Measurements from ENCODE around the gene SUPV3L1. TPM values are rescaled to one million over a fixed set of nuclear protein-coding genes. Genes with fewer than 3 reads are reported as not detected.
A peak's percentile ranks its signal among the peaks of the same experiment; 100 is the strongest.

The SUPV3L1 gene
- total RNA-seq, 1 experiment from 2014 or later: 47.8 TPM

DNA sequence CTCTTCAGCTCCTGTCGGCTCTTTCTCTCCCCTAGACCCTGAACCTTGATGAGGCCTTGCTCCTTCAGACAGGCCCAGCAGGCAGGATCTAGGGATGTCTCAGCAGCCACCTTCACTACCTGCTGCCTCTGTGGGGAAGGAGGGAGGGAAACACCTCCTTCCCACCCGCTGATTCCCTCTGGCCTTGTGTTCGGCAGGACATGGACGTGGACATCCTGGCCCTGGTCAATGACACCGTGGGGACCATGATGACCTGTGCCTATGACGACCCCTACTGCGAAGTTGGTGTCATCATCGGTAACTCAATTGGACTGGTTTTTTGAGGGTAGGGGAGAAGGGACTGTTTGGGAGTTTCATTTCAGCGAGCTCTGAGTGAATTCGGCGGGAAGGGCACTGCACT is 60.4 kb downstream of the SUPV3L1 start:
- DNase-seq: no peak
- Mint-ChIP-seq H3K27ac (ENCODE audit: unreplicated experiment) (peak overlapping the region; percentile 43), H3K36me3 (ENCODE audit: insufficient read depth, unreplicated experiment) (peaks cover 94% of the 10 kb centered on the region), H3K27me3 (ENCODE audit: unreplicated experiment) (no peaks in the 10 kb centered on the region), H3K4me1 (ENCODE audit: low read depth, unreplicated experiment) (peaks cover 6% of the 10 kb centered on the region), H3K9me3 (ENCODE audit: low read depth, unreplicated experiment) (no peaks in the 10 kb centered on the region), H3K4me3 (ENCODE audit: low read depth, unreplicated experiment) (no peak overlapping the region)
- TF ChIP-seq, protein P1, sequence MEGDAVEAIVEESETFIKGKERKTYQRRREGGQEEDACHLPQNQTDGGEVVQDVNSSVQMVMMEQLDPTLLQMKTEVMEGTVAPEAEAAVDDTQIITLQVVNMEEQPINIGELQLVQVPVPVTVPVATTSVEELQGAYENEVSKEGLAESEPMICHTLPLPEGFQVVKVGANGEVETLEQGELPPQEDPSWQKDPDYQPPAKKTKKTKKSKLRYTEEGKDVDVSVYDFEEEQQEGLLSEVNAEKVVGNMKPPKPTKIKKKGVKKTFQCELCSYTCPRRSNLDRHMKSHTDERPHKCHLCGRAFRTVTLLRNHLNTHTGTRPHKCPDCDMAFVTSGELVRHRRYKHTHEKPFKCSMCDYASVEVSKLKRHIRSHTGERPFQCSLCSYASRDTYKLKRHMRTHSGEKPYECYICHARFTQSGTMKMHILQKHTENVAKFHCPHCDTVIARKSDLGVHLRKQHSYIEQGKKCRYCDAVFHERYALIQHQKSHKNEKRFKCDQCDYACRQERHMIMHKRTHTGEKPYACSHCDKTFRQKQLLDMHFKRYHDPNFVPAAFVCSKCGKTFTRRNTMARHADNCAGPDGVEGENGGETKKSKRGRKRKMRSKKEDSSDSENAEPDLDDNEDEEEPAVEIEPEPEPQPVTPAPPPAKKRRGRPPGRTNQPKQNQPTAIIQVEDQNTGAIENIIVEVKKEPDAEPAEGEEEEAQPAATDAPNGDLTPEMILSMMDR (IDR thresholded peaks at IDR 0.05; ENCODE audit: unreplicated experiment): no peak
- BruUV-seq (replicated peaks): no TSS peak
- CTCF ChIA-PET: no interaction called here
- intact Hi-C loops (cut with micrococcal nuclease; ENCODE audit: unreplicated experiment): no loop called here

DNA sequence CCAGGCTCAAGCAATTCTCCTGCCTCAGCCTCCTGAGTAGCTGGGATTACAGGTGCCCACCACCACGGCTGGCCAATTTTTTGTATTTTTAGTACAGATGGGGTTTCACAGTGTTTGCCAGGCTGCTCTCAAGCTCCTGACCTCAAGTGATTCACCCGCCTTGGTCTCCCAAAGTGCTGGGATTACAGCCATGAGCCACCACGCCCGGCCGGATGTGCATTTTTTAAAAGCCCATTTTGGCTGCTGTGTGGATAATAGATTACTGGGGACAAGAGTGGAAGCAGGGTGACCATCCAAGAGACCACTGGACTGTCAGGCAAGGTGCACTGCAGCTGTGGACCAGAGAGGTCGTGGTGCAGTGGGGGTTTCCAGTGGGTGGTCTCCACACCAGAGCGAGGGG is 61.5 kb downstream of the SUPV3L1 start:
- BruUV-seq (replicated peaks): no TSS peak
- peaks cover 92% of the 10 kb centered on the region for H3K36me3 Mint-ChIP-seq (ENCODE audit: insufficient read depth, unreplicated experiment)
- H3K27ac Mint-ChIP-seq (ENCODE audit: unreplicated experiment): no peak overlapping the region
- no peak for DNase-seq
- CTCF ChIA-PET: interaction anchor here (1.3 kb wide), 1 partner anchor 62 kb away, joined by 11 read pairs; the partner anchor contains the start of gene SUPV3L1
- no peak overlapping the region for H3K4me3 Mint-ChIP-seq (ENCODE audit: low read depth, unreplicated experiment)
- intact Hi-C loops (cut with micrococcal nuclease; ENCODE audit: unreplicated experiment): no loop called here
- no peaks in the 10 kb centered on the region for H3K27me3 Mint-ChIP-seq (ENCODE audit: unreplicated experiment)
- peaks cover 6% of the 10 kb centered on the region for H3K4me1 Mint-ChIP-seq (ENCODE audit: low read depth, unreplicated experiment)
- H3K9me3 Mint-ChIP-seq (ENCODE audit: low read depth, unreplicated experiment): no peaks in the 10 kb centered on the region
- TF ChIP-seq, protein P1 (IDR thresholded peaks at IDR 0.05; ENCODE audit: unreplicated experiment): no peak

DNA sequence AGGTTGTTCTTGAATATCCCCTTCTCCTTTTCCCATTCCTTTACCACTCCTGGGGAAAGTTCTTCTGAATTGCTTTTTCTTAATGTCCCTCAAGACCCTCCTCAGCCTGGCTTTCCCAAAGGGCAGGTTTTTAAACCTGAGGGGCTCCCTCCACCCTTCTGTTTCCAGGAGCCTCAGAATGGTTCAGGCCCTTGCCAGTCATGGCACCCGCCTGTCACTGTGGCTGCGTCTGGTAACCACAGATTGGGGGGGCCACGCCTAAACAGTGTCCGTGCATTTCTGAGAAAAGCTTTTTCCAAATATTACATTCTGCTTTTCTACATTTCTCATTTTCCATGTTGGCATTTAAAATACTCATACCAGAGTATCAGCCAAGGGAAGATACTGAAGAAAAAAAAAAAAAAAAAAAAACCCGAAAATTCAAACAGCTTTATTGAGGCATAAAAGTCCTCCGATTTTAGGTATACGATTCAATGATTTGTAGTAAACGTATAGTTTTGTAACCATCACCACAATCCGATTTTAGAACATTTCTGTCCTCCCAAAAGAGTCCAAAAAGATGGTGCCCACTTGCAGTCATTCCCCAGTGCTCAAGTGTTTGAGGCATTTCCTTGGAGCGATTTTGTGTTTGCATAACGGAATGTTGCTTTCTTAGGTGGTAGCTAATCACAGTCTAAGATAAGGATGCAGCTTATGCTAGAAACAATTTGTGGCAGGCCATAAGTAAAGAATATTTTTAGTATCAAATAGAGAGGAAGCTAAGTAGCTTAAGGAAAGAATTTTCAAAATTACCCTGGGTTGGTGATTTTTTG is 62.2 kb downstream of the SUPV3L1 start:
- no peak for DNase-seq
- Mint-ChIP-seq H3K4me1 (ENCODE audit: low read depth, unreplicated experiment) (peaks cover 6% of the 10 kb centered on the region), H3K36me3 (ENCODE audit: insufficient read depth, unreplicated experiment) (peaks cover 93% of the 10 kb centered on the region), H3K9me3 (ENCODE audit: low read depth, unreplicated experiment) (no peaks in the 10 kb centered on the region), H3K27me3 (ENCODE audit: unreplicated experiment) (no peaks in the 10 kb centered on the region), H3K4me3 (ENCODE audit: low read depth, unreplicated experiment) (no peak overlapping the region), H3K27ac (ENCODE audit: unreplicated experiment) (no peak overlapping the region)
- TF ChIP-seq, protein P1 (IDR thresholded peaks at IDR 0.05; ENCODE audit: unreplicated experiment): no peak
- intact Hi-C loops (cut with micrococcal nuclease; ENCODE audit: unreplicated experiment): no loop called here
- CTCF ChIA-PET: interaction anchor here (1.3 kb wide), 1 partner anchor 62 kb away, joined by 11 read pairs; the partner anchor contains the start of gene SUPV3L1
- no TSS peak for BruUV-seq (replicated peaks)

DNA sequence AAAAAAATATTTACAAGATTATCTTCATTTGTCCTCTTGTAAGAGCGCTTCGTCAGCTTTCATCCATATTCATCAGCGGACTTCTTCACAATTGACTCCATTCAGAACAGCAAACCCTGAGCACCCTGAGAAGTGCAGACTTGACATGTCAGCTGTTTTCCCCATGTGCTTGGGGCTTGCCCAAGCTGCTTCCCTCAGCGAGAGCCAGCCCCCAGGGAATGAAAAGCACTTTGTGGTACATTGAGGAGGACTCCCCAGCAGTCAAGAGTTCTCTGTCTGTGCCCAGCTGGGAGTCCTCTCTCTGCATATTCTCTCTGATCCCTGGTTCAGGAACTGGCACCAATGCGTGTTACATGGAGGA is 62.8 kb downstream of the SUPV3L1 start:
- H3K9me3 Mint-ChIP-seq (ENCODE audit: low read depth, unreplicated experiment): no peaks in the 10 kb centered on the region
- H3K36me3 Mint-ChIP-seq (ENCODE audit: insufficient read depth, unreplicated experiment): peaks cover 93% of the 10 kb centered on the region
- DNase-seq: no peak
- intact Hi-C loops (cut with micrococcal nuclease; ENCODE audit: unreplicated experiment): no loop called here
- H3K4me1 Mint-ChIP-seq (ENCODE audit: low read depth, unreplicated experiment): peaks cover 6% of the 10 kb centered on the region
- H3K27me3 Mint-ChIP-seq (ENCODE audit: unreplicated experiment): no peaks in the 10 kb centered on the region
- TF ChIP-seq, protein P1 (IDR thresholded peaks at IDR 0.05; ENCODE audit: unreplicated experiment): no peak
- no peak overlapping the region for H3K4me3 Mint-ChIP-seq (ENCODE audit: low read depth, unreplicated experiment)
- H3K27ac Mint-ChIP-seq (ENCODE audit: unreplicated experiment): no peak overlapping the region
- CTCF ChIA-PET: interaction anchor here (0.6 to 1.3 kb wide), 2 partner anchors 63 to 96 kb away, joined by 3 to 11 read pairs; partner anchors contain the start of gene SUPV3L1
- BruUV-seq (replicated peaks): no TSS peak

Data from Calu3 (cell line).